Gastrocnemius medialis (tissue), 4 donors: Measurements from ENCODE around the gene ERAS. TPM values are rescaled to one million over a fixed set of nuclear protein-coding genes. Genes with fewer than 3 reads are reported as not detected.

ENCODE experiments used
- ATAC-seq, 2 donors: fragments of 150-250 bp; one replicate each; pipeline ENCODE4 v1.9.1; 2016
- DNase-seq, 2 donors: peaks; one replicate each; pipeline ENCODE4 v3.0.0-alpha.2; 2019
- H3K27ac ChIP-seq, 4 donors: fragments of 200-600 bp; sonication (generic); 1 replicate in 1 of 4; 2 replicates in 3 of 4; pipeline ENCODE4 v1.5.1; 2016 to 2018; ENCODE audit warnings: mild to moderate bottlenecking in 2 of 4, moderate library complexity in 1 of 4
- H3K27me3 ChIP-seq, 3 donors: fragments of 200-600 bp; sonication (generic) in 2 of 3; 1 replicate in 1 of 3; 2 replicates in 2 of 3; pipeline versions ENCODE4 v1.5.1 to v1.6.0; 2016 to 2019; ENCODE audit warnings: mild to moderate bottlenecking in 1 of 3, moderate library complexity in 1 of 3
- H3K36me3 ChIP-seq, 2 donors: fragments of 200-600 bp; sonication (generic) in 1 of 2; one replicate each; pipeline ENCODE4 v1.5.1; 2017 to 2018
- H3K4me1 ChIP-seq, 2 donors: fragments of 200-600 bp; sonication (generic) in 1 of 2; one replicate each; pipeline ENCODE4 v1.5.1; 2016 to 2017; ENCODE audit warnings: mild to moderate bottlenecking in 2 of 2
- H3K4me3 ChIP-seq, 4 donors: fragments of 200-600 bp; sonication (generic) in 3 of 4; 1 replicate in 1 of 4; 2 replicates in 3 of 4; pipeline ENCODE4 v1.5.1; 2016 to 2019; ENCODE audit warnings: mild to moderate bottlenecking in 2 of 4
- H3K9me3 ChIP-seq, 3 donors: fragments of 200-600 bp; sonication (generic) in 2 of 3; 1 replicate in 1 of 3; 2 replicates in 2 of 3; pipeline ENCODE4 v1.5.1; 2016 to 2019
- CTCF ChIP-seq, 5 experiments: fragments of 450-650 bp in 3 of 5; fragments of 200-600 bp in 2 of 5; sonication (generic) in 2 of 5; IDR thresholded peaks in 4 of 5; conservative IDR thresholded peaks in 1 of 5; 1 replicate in 4 of 5; 2 replicates in 1 of 5; pipeline ENCODE4 v1.5.1; 2016 to 2019; ENCODE audit warnings: antibody characterized with exemption in 5 of 5, mild to moderate bottlenecking in 3 of 5, moderate library complexity in 3 of 5
- POLR2A ChIP-seq, 2 donors: fragments of 450-650 bp; IDR thresholded peaks; one replicate each; pipeline ENCODE4 v1.6.1; 2017; ENCODE audit warnings: antibody characterized with exemption in 2 of 2, mild to moderate bottlenecking in 2 of 2, moderate library complexity in 2 of 2
- in situ Hi-C, 4 donors: fragments of 200-750 bp; cut with MboI; loops; one replicate each; pipeline versions ENCODE4 v1.15.0 to v1.8.0; 2017; ENCODE audit warnings: low sequenced_read_pairs in 4 of 4
- intact Hi-C: fragments of 100-400 bp; cut with DNase I; formaldehyde crosslinking; loops from one replicate; pipeline ENCODE4 v1.15.1; 2023; ENCODE audit warnings: low total_unique reads
- total RNA-seq, 4 donors: library from RNA; depleted of rRNA; stranded (reverse); fragments of >200 nt; gene quantifications; one replicate each; pipeline versions ENCODE4 v1.1.0 to v1.2.3, GENCODE V29; 2016

The ERAS gene
- total RNA-seq, 4 donors from 2014 or later, result not detected

- TF ChIP-seq CTCF (IDR thresholded peaks at IDR 0.05 in 4 of 5, conservative IDR thresholded peaks at IDR 0.05 in 1 of 5), result no peak
- TF ChIP-seq POLR2A (IDR thresholded peaks at IDR 0.05), result no peak
- no peak for DNase-seq
- Histone ChIP-seq H3K27me3 (no peaks in the 10 kb centered on the region), H3K4me3 (no peak overlapping the region), H3K36me3 (no peaks in the 10 kb centered on the region), H3K4me1 (no peaks in the 10 kb centered on the region), H3K27ac (no peak overlapping the region), H3K9me3 (no peaks in the 10 kb centered on the region)
- intact Hi-C loops (no loop called here), in situ Hi-C loops (no loop called here)
- no peak for ATAC-seq
Observed at GRCh38 chrX:48794340-48794910, 31.9 kb upstream of the ERAS start.

- no peaks in the 10 kb centered on the region for H3K27me3 ChIP-seq
- no peaks in the 10 kb centered on the region for H3K4me1 ChIP-seq
- in situ Hi-C loops (no loop called here), intact Hi-C loops (no loop called here)
- H3K9me3 ChIP-seq, result no peaks in the 10 kb centered on the region
- no peak overlapping the region for H3K4me3 ChIP-seq
- DNase-seq (no peak), ATAC-seq (no peak)
- no peak overlapping the region for H3K27ac ChIP-seq
- TF ChIP-seq CTCF (IDR thresholded peaks at IDR 0.05 in 4 of 5, conservative IDR thresholded peaks at IDR 0.05 in 1 of 5), result no peak
- H3K36me3 ChIP-seq, result no peaks in the 10 kb centered on the region
Observed at GRCh38 chrX:48794911-48795515, 31.3 kb upstream of the ERAS start.

- H3K4me3 ChIP-seq, result no peak overlapping the region
- ATAC-seq, result no peak
- H3K27ac ChIP-seq, result no peak overlapping the region
- peaks cover 5 to 6% of the 10 kb centered on the region in 2 donors for H3K4me1 ChIP-seq
- intact Hi-C loops, result no loop called here
- no peaks in the 10 kb centered on the region for H3K36me3 ChIP-seq
- H3K27me3 ChIP-seq, result no peaks in the 10 kb centered on the region
- no peaks in the 10 kb centered on the region for H3K9me3 ChIP-seq
- DNase-seq, result no peak
- no peak for TF ChIP-seq CTCF (IDR thresholded peaks at IDR 0.05 in 4 of 5, conservative IDR thresholded peaks at IDR 0.05 in 1 of 5)
- TF ChIP-seq POLR2A (IDR thresholded peaks at IDR 0.05), result no peak
- in situ Hi-C loops, result no loop called here
Observed at GRCh38 chrX:48798318-48798717, 28.0 kb upstream of the ERAS start.

- TF ChIP-seq CTCF (IDR thresholded peaks at IDR 0.05 in 4 of 5, conservative IDR thresholded peaks at IDR 0.05 in 1 of 5), result no peak
- TF ChIP-seq POLR2A (IDR thresholded peaks at IDR 0.05), result no peak
- no peak for DNase-seq
- Histone ChIP-seq H3K9me3 (no peaks in the 10 kb centered on the region), H3K4me1 (peaks cover 5 to 6% of the 10 kb centered on the region in 2 donors), H3K36me3 (no peaks in the 10 kb centered on the region), H3K27me3 (no peaks in the 10 kb centered on the region), H3K27ac (peak overlapping the region; percentile 81 to 97 (median 88)), H3K4me3 (peak overlapping the region; percentile 65 to 74 (median 68))
- intact Hi-C loops (loop anchor here (1.0 to 10.0 kb wide), 11 partner anchors 97 to 776 kb away; partner anchors contain the start of genes GPKOW, OTUD5, PQBP1 and PRICKLE3), in situ Hi-C loops (loop anchor here in 2 of 4 donors (10.0 to 25.0 kb wide), 3 partner anchors 56 to 138 kb away; partner anchors contain the start of genes PQBP1 (in 1 of the 2) and TIMM17B (in 1 of the 2))
- ATAC-seq, result peak in 1 of 2 donors; percentile 0
Observed at GRCh38 chrX:48800574-48801279, 25.6 kb upstream of the ERAS start.
